Right renal cortex interstitium (tissue), 3 donors: ENCODE measurements around the gene COLEC12. TPM values are rescaled to one million over a fixed set of nuclear protein-coding genes. Genes with fewer than 3 reads are reported as not detected.

Source experiments
- DNase-seq, 3 donors: peaks; one replicate each; pipeline ENCODE4 v3.0.0-alpha.2; 2013; ENCODE audit warnings: low read depth in 3 of 3, low spot score in 2 of 3
- polyA plus RNA-seq, 3 donors: library from polyadenylated mRNA; unstranded; fragments of 120-200 nt; gene quantifications; one replicate each; pipeline ENCODE4 v1.2.1, GENCODE V29; 2013; ENCODE audit not compliant: insufficient read length in 3 of 3

Gene COLEC12
- polyA plus RNA-seq, 3 donors, result 23.3 to 30.4 (median 27.9) TPM

DNA sequence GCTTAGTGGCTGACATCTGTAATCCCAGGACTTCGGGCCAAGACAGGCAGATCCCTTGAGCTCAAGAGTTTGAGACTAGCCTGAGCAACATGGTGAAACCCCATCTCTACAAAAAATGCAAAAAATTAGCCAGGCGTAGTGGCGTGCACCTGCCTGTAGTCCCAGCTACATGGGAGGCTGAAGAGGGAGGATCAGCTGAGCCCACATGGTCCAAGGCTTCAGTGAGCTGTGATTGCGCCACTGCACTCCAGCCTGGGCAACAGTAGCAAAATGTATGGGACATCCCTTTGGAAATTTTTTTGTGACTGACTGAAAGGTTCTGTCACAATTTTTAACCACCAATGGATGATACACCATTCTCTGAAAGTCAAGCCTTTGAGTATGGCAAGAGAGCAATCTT is 6.3 kb upstream of the COLEC12 start:
- no peak for DNase-seq

DNA sequence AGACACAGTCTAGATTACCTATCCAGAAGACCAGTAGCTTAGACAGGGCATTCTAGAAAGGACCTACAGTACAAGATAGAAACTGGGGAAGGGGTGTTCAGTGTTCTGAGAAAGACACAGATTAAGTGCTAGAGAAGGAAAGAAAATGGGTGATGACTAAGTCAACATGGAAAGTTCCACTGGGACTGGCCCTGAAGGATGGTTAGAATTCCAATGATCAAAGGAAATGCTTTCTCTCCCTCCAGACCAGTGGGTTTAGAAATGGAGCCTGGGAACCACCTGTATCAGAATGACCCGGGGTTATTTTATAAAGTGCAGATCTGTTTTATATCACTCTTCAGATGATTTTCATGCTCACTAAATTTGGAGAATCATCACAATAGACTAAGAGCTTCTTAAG is 5.8 kb upstream of the COLEC12 start:
- DNase-seq, result no peak

DNA sequence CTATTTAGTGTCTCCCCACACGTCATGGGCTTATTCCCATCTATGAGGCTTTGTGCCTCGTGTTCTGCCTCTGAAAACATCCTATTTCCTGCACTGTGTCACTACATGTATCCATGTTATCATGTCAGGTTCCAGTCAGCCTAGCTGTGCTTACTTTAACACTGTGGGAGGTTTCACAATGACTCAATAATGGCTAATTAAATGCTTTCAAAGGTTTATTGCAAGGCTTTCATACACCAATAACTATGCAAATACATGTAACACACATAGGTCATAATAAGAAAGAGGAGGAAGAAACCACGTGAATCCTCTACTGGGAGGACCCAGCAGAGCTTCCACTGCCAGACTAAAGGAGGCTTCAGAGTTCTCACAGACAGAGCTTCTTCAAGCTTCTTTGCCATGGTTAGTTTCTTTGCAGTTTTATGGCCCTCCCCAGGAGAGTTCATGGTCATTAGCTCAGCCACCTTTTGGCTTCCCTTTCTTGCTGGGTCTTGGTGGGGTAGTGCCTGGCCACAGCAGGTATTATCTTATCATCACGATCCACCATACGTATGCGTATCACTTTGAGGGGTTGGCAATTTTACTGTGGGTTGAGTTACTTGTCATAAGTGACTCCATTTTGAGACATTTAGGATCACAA is 5.1 kb upstream of the COLEC12 start:
- DNase-seq, result no peak

DNA sequence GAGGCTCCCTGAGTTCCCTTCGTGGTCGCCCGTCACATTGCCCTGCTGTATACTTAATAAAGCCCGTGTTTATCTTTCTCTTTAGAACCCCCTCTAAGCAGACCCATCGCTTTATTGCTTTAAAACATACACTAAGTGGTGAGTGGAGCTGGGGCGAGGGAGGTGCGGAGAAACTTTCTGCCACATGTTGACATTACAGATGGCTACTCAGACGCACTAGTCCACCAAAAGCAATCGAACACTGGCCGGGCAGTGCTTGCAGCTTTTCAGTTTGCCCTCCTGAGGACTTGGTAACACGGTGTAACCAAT is 859 bp upstream of the COLEC12 start:
- no peak for DNase-seq

- DNase-seq, result no peak
Observed at GRCh38 chr18:499776-500631, 497 bp downstream of the COLEC12 start.

GRCh38 chr18:498931-499775 is 1.3 kb downstream of the COLEC12 start:
- no peak for DNase-seq

GRCh38 chr18:497688-498087 is 2.8 kb downstream of the COLEC12 start:
- no peak for DNase-seq

DNA sequence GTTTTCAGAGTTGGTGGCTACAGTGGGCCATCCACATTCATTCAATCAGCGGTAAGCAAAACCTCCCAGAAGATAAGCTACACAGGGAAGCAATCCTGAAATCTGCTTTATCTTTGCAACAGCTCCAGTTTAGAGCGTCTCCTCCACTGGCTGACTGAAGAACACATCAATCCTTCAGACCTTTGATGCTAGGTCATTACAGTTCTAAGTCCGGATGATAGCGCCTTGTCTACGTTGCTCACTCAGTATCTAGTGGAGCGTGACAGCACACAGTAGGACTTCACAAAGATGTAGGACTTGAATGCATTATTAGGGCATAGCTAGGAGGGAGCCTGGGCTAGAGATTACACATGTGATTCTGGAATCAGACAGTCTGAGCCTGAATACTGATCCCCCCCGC is 5.0 kb downstream of the COLEC12 start:
- DNase-seq, result no peak

GRCh38 chr18:495017-495416 is 5.5 kb downstream of the COLEC12 start:
- no peak for DNase-seq

DNA sequence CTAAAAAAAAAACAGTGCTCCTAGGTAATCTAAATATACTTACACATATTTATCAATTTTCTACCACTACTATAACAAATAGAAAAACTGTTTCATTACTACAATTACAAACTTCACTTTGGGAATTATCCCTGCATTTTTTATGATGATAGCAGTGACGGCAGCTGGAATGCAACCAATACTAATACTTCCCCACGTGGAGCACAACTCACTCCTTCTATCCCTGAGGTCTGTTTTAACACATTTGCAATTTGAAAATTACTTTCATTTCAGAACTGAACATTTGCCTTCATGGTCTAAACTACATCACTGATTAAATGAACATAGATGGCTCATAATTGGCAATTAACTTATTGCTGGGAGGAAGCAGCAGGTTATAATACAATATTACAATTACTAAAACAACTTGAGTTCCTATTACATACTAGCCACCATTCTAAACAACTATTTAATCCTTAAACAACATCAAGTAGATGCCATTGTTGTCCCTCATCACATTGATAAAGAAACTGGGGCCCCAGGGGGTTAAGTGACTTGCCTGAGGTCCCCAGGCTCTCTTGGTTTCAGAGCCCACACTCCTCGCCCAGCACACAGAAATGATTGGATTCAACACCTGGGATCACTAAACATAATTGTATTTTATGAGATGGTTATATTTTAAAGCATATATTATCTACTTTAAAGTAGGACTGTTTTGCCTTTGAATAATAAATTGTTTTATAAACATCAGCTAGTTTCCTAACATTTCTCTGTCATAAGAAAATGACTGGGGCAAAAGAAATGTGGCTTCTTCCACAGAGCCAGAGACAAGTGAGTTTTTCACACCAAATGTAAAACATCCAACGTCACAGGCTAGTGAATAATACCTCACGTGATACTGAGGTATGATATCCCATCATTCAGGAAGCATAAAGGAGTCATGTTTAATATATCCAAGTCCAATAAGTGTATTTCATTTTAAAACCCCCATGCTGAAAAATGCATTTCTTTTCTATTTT is 6.2 kb downstream of the COLEC12 start:
- DNase-seq, result no peak

GRCh38 chr18:492451-492850 is 8.1 kb downstream of the COLEC12 start:
- no peak for DNase-seq

DNA sequence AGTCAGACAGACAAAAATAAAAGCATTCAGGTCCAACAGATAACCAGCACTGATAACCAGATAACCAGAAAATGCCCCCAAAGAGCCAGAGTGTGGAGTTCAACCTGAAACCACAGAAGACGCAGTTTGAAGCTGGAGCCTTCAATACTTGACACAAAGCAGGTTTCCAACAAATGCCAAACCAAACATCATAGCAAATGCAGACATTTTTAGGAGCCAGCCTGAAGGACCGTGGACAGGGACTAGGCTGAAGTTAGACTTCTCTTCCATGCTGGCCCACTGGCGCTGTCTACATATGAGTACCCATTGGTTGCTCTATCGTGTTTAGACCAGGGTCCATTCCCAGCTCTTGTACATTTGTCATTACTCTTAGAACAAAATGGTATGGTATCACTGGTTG is 9.9 kb downstream of the COLEC12 start:
- no peak for DNase-seq

- no peak for DNase-seq
Observed at GRCh38 chr18:490024-490366, 10.5 kb downstream of the COLEC12 start.

- DNase-seq, result no peak
Observed at GRCh38 chr18:489244-490023, 11.1 kb downstream of the COLEC12 start.

DNA sequence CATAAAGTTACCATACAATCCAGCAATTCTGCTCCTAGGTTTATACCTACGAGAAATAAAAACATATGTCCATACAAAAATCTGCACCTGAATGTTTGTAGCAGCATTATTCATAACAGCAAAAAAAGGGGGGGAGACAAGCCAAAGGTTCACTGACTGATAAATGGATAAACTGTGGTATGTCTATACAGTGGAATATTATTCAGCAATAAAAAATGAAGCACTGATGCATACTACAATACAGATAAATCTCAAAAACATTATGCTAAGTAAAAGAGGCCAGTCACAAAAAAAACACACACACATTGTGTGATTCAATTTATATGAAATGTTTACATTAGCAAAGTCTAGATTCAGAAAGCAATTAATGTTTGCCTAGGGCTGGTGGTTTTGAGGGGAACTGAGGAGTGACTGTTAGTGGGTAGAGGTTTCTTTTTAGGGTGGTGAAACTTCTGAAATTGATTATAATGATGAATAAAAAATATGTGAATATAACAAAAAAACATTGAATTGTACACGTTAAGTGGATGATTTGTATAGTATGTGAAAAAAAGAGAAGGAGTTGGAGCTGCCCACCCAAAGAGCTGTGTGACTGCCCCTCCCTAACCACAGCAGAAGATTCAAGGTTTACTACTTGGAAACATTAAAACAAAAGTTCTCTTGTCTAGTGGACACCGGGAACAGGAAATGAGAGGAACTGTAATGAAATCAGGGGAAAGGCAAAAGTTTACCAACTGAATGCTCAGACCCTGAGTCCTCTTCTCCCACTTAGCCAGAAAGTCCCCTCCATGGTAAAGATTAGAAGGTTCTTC is 13.4 kb downstream of the COLEC12 start:
- DNase-seq, result no peak

- no peak for DNase-seq
Observed at GRCh38 chr18:484749-485464, 15.6 kb downstream of the COLEC12 start.

- DNase-seq, result no peak
Observed at GRCh38 chr18:478681-479080, 21.8 kb downstream of the COLEC12 start.

DNA sequence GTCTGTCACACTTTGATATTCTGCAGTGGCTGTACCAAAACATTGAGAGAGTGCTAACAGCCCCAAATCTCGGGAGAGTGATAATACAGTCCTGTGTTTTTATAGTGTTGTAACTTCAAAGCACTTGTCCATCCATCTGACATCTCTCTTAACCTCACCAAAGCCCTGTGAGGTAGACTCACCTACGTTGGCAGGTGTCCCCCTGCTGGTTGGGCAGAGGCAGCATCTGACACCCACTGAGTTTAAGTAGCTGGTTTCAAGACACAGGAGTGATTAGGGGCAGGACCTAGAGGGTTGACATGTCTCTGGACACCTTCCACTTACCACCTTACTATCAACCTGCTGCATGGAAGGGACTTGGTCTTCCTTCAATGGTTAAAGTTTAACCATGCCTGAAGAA is 22.9 kb downstream of the COLEC12 start:
- DNase-seq, result no peak
